Keratinocyte (primary cell): Measurements from ENCODE around the gene NDRG4.

Experiments
- CTCF ChIP-seq, 3 experiments: IDR thresholded peaks in 1 of 3; conservative IDR thresholded peaks in 1 of 3; optimal IDR thresholded peaks in 1 of 3; 2 replicates in 2 of 3; 3 replicates in 1 of 3; pipeline versions ENCODE3 to v1.5.1; 2011; ENCODE audit warnings: low read length in 3 of 3, mild to moderate bottlenecking in 3 of 3, moderate library complexity in 2 of 3, control low read depth in 1 of 3, inconsistent platforms in 1 of 3; ENCODE audit not compliant: insufficient read depth in 2 of 3; ENCODE audit errors: extremely low read depth in 1 of 3
- EZH2 ChIP-seq: IDR thresholded peaks from one replicate; pipeline ENCODE4 v1.6.1; 2012; ENCODE audit warnings: inconsistent platforms, mild to moderate bottlenecking, low read length, moderate library complexity

- TF ChIP-seq CTCF (optimal IDR thresholded peaks at IDR 0.05 in 1 of 3, IDR thresholded peaks at IDR 0.05 in 1 of 3, conservative IDR thresholded peaks at IDR 0.05 in 1 of 3; ENCODE audit: extremely low read depth in 1 of 3, insufficient read depth in 2 of 3, low read length in 3 of 3) = no peak
- TF ChIP-seq EZH2 = no peak
These were observed 19.0 kb downstream of the NDRG4 start for GRCh38 chr16:58518980-58519368.
